GM21367 (cell line): ENCODE results near the gene OR10A4.
"Not testable (repeated sequence)": the region's sequence is repeated elsewhere in the genome, so short reads cannot be mapped to it uniquely, and the experiment has no call there.

Source experiments
- ATAC-seq: cut with Tn5 transposase; IDR thresholded peaks from one replicate; pipeline ENCODE4 v1.9.1; 2021; ENCODE audit not compliant: unreplicated experiment

OR10A4 gene

GRCh38 chr11:6876325-6876724, at the start of gene OR10A4:
OR10A4 (plus strand) TSS chr11:6876625; CDS start chr11:6876648, 23 bp downstream.
- ATAC-seq, result no peak

- ATAC-seq, result no peak
Observed at GRCh38 chr11:6828103-6828502, 48.3 kb upstream of the OR10A4 start.

- no peak for ATAC-seq
Observed at GRCh38 chr11:6833356-6833755, 43.1 kb upstream of the OR10A4 start.

- no peak for ATAC-seq
Observed at GRCh38 chr11:6834021-6834420, 42.4 kb upstream of the OR10A4 start.

- ATAC-seq, result no peak
Observed at GRCh38 chr11:6841694-6842093, 34.7 kb upstream of the OR10A4 start.

- ATAC-seq, result no peak
Observed at GRCh38 chr11:6843670-6844069, 32.8 kb upstream of the OR10A4 start.

- ATAC-seq, result no peak
Observed at GRCh38 chr11:6844356-6844755, 32.1 kb upstream of the OR10A4 start.

- ATAC-seq, result no peak
Observed at GRCh38 chr11:6845383-6845782, 31.0 kb upstream of the OR10A4 start, which contains the start of gene OR10A5. OR10A5 (plus strand) TSS chr11:6845683; CDS start chr11:6845683, 0 bp downstream.

- no peak for ATAC-seq
Observed at GRCh38 chr11:6850526-6850925, 25.9 kb upstream of the OR10A4 start.

- not testable (repeated sequence) for ATAC-seq
Observed at GRCh38 chr11:6854801-6855200, 21.6 kb upstream of the OR10A4 start.

GRCh38 chr11:6855971-6856541, 20.4 kb upstream of the OR10A4 start:
- ATAC-seq, result no peak

GRCh38 chr11:6856871-6857270, 19.6 kb upstream of the OR10A4 start:
- peak; percentile 68 for ATAC-seq

- ATAC-seq, result no peak
Observed at GRCh38 chr11:6862961-6863360, 13.5 kb upstream of the OR10A4 start, which contains the start of gene OR10A2. OR10A2 (plus strand) TSS chr11:6863057; CDS start chr11:6869755, 6,698 bp downstream.

- ATAC-seq, result no peak
Observed at GRCh38 chr11:6864438-6864837, 12.0 kb upstream of the OR10A4 start.

- ATAC-seq, result no peak
Observed at GRCh38 chr11:6871278-6871677, 5.1 kb upstream of the OR10A4 start.

- ATAC-seq, result no peak
Observed at GRCh38 chr11:6875761-6876160, 664 bp upstream of the OR10A4 start.

GRCh38 chr11:6876914-6877313, 489 bp downstream of the OR10A4 start:
- ATAC-seq, result no peak

GRCh38 chr11:6882751-6883150, 6.3 kb downstream of the OR10A4 start:
- ATAC-seq, result no peak

GRCh38 chr11:6887711-6888110, 11.3 kb downstream of the OR10A4 start:
- ATAC-seq, result not testable (repeated sequence)

- ATAC-seq, result no peak
Observed at GRCh38 chr11:6888830-6889229, 12.4 kb downstream of the OR10A4 start.

- ATAC-seq, result no peak
Observed at GRCh38 chr11:6889835-6890234, 13.4 kb downstream of the OR10A4 start.

- ATAC-seq, result no peak
Observed at GRCh38 chr11:6892400-6892799, 16.0 kb downstream of the OR10A4 start, which contains the start of gene OR2D2. OR2D2 (minus strand) TSS chr11:6892500; CDS start chr11:6892500, 0 bp downstream.

- ATAC-seq, result no peak
Observed at GRCh38 chr11:6894097-6894496, 17.7 kb downstream of the OR10A4 start.
